Activated T-helper 17 cell treated with anti-CD3 and anti-CD28 coated beads, Interleukin-2, amount 50 U/mL, for 72 hours (primary cell): ENCODE data around the gene MGME1. TPM values are rescaled to one million over a fixed set of nuclear protein-coding genes. Genes with fewer than 3 reads are reported as not detected.

Source experiments
- ATAC-seq: fragments of 150-1000 bp; cut with Tn5 transposase; replicated peaks from 2 replicates; pipeline ENCODE4 v1.10.0; 2021; ENCODE audit warnings: mild to moderate bottlenecking, moderate library complexity
- H3K27ac Mint-ChIP-seq: one replicate; pipeline ENCODE4 v1.8.0; 2022; ENCODE audit warnings: mixed read lengths
- H3K27me3 Mint-ChIP-seq: one replicate; pipeline ENCODE4 v1.8.0; 2022; ENCODE audit warnings: mixed read lengths
- H3K36me3 Mint-ChIP-seq: one replicate; pipeline ENCODE4 v1.8.0; 2022; ENCODE audit warnings: low read depth, mild to moderate bottlenecking, mixed read lengths
- H3K4me1 Mint-ChIP-seq: one replicate; pipeline ENCODE4 v1.8.0; 2022; ENCODE audit warnings: mixed read lengths
- H3K4me3 Mint-ChIP-seq: one replicate; pipeline ENCODE4 v1.8.0; 2022; ENCODE audit warnings: mild to moderate bottlenecking, mixed read lengths
- H3K9me3 Mint-ChIP-seq: one replicate; pipeline ENCODE4 v1.8.0; 2022; ENCODE audit warnings: mixed read lengths
- total RNA-seq, 2 donors: library from RNA; stranded (reverse); gene quantifications; one replicate each; pipeline ENCODE4 v1.2.3, GENCODE V29; 2022

The MGME1 gene
- total RNA-seq, 2 donors from 2014 or later = 24.2 to 33.2 TPM

- Mint-ChIP-seq H3K4me1 (peaks cover 18% of the 10 kb centered on the region), H3K36me3 (peaks cover 79% of the 10 kb centered on the region), H3K9me3 (no peaks in the 10 kb centered on the region), H3K4me3 (no peak overlapping the region), H3K27ac (no peak overlapping the region), H3K27me3 (no peaks in the 10 kb centered on the region)
- ATAC-seq = no peak
Measured at GRCh38 chr20:17976305-17976704, 7.5 kb downstream of the MGME1 start.

- no peak for ATAC-seq
- H3K27me3 Mint-ChIP-seq = no peaks in the 10 kb centered on the region
- no peak overlapping the region for H3K27ac Mint-ChIP-seq
- no peak overlapping the region for H3K4me3 Mint-ChIP-seq
- H3K4me1 Mint-ChIP-seq = peaks cover 15% of the 10 kb centered on the region
- no peaks in the 10 kb centered on the region for H3K9me3 Mint-ChIP-seq
- peaks cover 80% of the 10 kb centered on the region for H3K36me3 Mint-ChIP-seq
Measured at GRCh38 chr20:17985388-17986018, 16.7 kb downstream of the MGME1 start.

- no peak for ATAC-seq
- no peaks in the 10 kb centered on the region for H3K27me3 Mint-ChIP-seq
- H3K9me3 Mint-ChIP-seq = no peaks in the 10 kb centered on the region
- no peak overlapping the region for H3K27ac Mint-ChIP-seq
- peaks cover 76% of the 10 kb centered on the region for H3K36me3 Mint-ChIP-seq
- no peak overlapping the region for H3K4me3 Mint-ChIP-seq
- peaks cover 19% of the 10 kb centered on the region for H3K4me1 Mint-ChIP-seq
Measured at GRCh38 chr20:17987988-17988387, 19.2 kb downstream of the MGME1 start.

- ATAC-seq = no peak
- Mint-ChIP-seq H3K4me1 (peaks cover 26% of the 10 kb centered on the region), H3K9me3 (no peaks in the 10 kb centered on the region), H3K36me3 (peaks cover 62% of the 10 kb centered on the region), H3K27ac (no peak overlapping the region), H3K27me3 (no peaks in the 10 kb centered on the region), H3K4me3 (no peak overlapping the region)
Measured at GRCh38 chr20:17990278-17990972, 21.6 kb downstream of the MGME1 start.

GRCh38 chr20:17992224-17992637 lies 23.4 kb downstream of the MGME1 start:
- Mint-ChIP-seq H3K4me1 (peaks cover 29% of the 10 kb centered on the region), H3K36me3 (peaks cover 46% of the 10 kb centered on the region), H3K27me3 (no peaks in the 10 kb centered on the region), H3K4me3 (peak overlapping the region; percentile 73), H3K9me3 (no peaks in the 10 kb centered on the region), H3K27ac (peak overlapping the region; percentile 86)
- peak; percentile 86 for ATAC-seq

- Mint-ChIP-seq H3K27ac (peak overlapping the region; percentile 86), H3K9me3 (no peaks in the 10 kb centered on the region), H3K27me3 (no peaks in the 10 kb centered on the region), H3K4me3 (peak overlapping the region; percentile 73), H3K36me3 (peaks cover 38% of the 10 kb centered on the region), H3K4me1 (peaks cover 22% of the 10 kb centered on the region)
- ATAC-seq = peak; percentile 63
Measured at GRCh38 chr20:17992847-17993513, 24.2 kb downstream of the MGME1 start.

GRCh38 chr20:17993546-17993945 lies 24.7 kb downstream of the MGME1 start:
- H3K4me1 Mint-ChIP-seq = peaks cover 20% of the 10 kb centered on the region
- H3K9me3 Mint-ChIP-seq = no peaks in the 10 kb centered on the region
- H3K27ac Mint-ChIP-seq = peak overlapping the region; percentile 86
- H3K27me3 Mint-ChIP-seq = peaks cover 2% of the 10 kb centered on the region
- ATAC-seq = no peak
- peak overlapping the region; percentile 73 for H3K4me3 Mint-ChIP-seq
- H3K36me3 Mint-ChIP-seq = peaks cover 33% of the 10 kb centered on the region

- H3K27me3 Mint-ChIP-seq = peaks cover 4% of the 10 kb centered on the region
- no peaks in the 10 kb centered on the region for H3K9me3 Mint-ChIP-seq
- H3K4me3 Mint-ChIP-seq = no peak overlapping the region
- peak; percentile 29 for ATAC-seq
- H3K4me1 Mint-ChIP-seq = peaks cover 20% of the 10 kb centered on the region
- no peak overlapping the region for H3K27ac Mint-ChIP-seq
- peaks cover 10% of the 10 kb centered on the region for H3K36me3 Mint-ChIP-seq
Measured at GRCh38 chr20:17995967-17996819, 27.4 kb downstream of the MGME1 start.

- ATAC-seq = no peak
- no peak overlapping the region for H3K27ac Mint-ChIP-seq
- no peaks in the 10 kb centered on the region for H3K36me3 Mint-ChIP-seq
- H3K9me3 Mint-ChIP-seq = no peaks in the 10 kb centered on the region
- H3K4me1 Mint-ChIP-seq = peaks cover 6% of the 10 kb centered on the region
- no peak overlapping the region for H3K4me3 Mint-ChIP-seq
- peaks cover 4% of the 10 kb centered on the region for H3K27me3 Mint-ChIP-seq
Measured at GRCh38 chr20:17998446-17998845, 29.6 kb downstream of the MGME1 start.

- H3K27me3 Mint-ChIP-seq = peaks cover 4% of the 10 kb centered on the region
- no peaks in the 10 kb centered on the region for H3K36me3 Mint-ChIP-seq
- ATAC-seq = no peak
- no peak overlapping the region for H3K27ac Mint-ChIP-seq
- H3K4me3 Mint-ChIP-seq = no peak overlapping the region
- H3K9me3 Mint-ChIP-seq = no peaks in the 10 kb centered on the region
- peaks cover 3% of the 10 kb centered on the region for H3K4me1 Mint-ChIP-seq
Measured at GRCh38 chr20:17999566-17999965, 30.7 kb downstream of the MGME1 start.

GRCh38 chr20:18001131-18001921 lies 32.5 kb downstream of the MGME1 start:
- Mint-ChIP-seq H3K27ac (no peak overlapping the region), H3K9me3 (no peaks in the 10 kb centered on the region), H3K36me3 (no peaks in the 10 kb centered on the region)

GRCh38 chr20:18003897-18004296 lies 35.1 kb downstream of the MGME1 start:
- Mint-ChIP-seq H3K4me1 (no peaks in the 10 kb centered on the region), H3K27ac (no peak overlapping the region), H3K27me3 (no peaks in the 10 kb centered on the region), H3K36me3 (no peaks in the 10 kb centered on the region), H3K4me3 (no peak overlapping the region), H3K9me3 (no peaks in the 10 kb centered on the region)
- no peak for ATAC-seq

More at GRCh38 chr20:18001131-18001921, 32.5 kb downstream of the MGME1 start:
- no peak overlapping the region for H3K4me3 Mint-ChIP-seq
- H3K4me1 Mint-ChIP-seq = no peaks in the 10 kb centered on the region
- peaks cover 4% of the 10 kb centered on the region for H3K27me3 Mint-ChIP-seq
- ATAC-seq = no peak

GRCh38 chr20:18004384-18005031 lies 35.7 kb downstream of the MGME1 start:
- Mint-ChIP-seq H3K27ac (no peak overlapping the region), H3K4me3 (no peak overlapping the region), H3K9me3 (no peaks in the 10 kb centered on the region), H3K27me3 (no peaks in the 10 kb centered on the region), H3K4me1 (no peaks in the 10 kb centered on the region), H3K36me3 (no peaks in the 10 kb centered on the region)
- ATAC-seq = no peak
